HG03521 (cell line): Measurements from ENCODE around the gene PLA2G4D.

Source experiments
- ATAC-seq: cut with Tn5 transposase; IDR thresholded peaks from one replicate; pipeline ENCODE4 v1.9.1; 2021; ENCODE audit warnings: mild to moderate bottlenecking, moderate library complexity; ENCODE audit not compliant: unreplicated experiment

The PLA2G4D gene

GRCh38 chr15:42094512-42094963 is at the start of gene PLA2G4D:
Gene PLA2G4D, minus strand, starts transcription at chr15:42094562. Its CDS starts 103 bp downstream, at chr15:42094459.
- no peak for ATAC-seq

GRCh38 chr15:42143356-42143755 is 49.0 kb upstream of the PLA2G4D start:
- ATAC-seq, result no peak

DNA sequence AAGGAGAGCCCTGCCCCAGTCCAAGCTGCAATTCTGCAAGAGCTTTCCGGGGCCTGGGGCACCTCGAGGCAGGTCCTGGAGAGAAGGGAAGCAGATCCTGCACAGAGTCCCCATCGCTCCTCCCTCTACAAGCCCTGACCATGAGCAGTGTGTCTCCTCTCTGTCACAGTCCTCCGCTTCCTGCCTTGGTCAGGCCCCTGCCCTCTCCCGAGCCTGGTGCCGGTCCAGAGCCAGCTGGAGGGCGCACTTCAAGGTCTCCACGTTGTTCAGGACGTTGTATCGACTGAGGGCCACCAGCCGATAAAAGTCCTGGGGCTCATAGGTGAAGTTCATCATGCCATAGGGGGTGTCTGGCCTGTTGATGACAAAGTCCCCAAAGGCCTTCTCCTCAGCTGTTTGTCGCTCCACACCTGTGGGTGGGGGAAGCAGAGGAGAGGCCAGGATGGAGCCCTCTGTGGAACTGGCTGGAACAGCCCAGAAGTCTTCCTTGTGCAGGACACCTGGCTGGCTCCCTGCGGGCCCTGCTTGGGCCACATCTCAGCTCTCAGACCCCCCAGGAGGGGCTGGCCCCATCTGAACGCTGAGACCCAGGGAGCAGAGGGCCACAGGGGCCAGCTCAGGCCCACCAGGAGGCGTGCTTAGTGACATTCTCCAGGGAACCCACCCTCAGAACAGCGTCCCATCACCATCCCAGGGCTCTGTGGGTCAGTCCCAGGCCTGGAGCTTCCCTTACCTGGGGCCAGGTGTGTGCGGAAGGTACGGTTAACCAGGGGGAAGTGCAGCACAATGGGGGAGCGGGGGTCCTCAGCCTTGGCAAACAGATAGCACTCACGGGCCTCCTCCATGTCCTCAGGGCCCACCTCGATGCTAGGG is 47.7 kb upstream of the PLA2G4D start:
- ATAC-seq, result no peak

GRCh38 chr15:42141246-42141645 is 46.9 kb upstream of the PLA2G4D start:
- ATAC-seq, result no peak

GRCh38 chr15:42140383-42141070 is 46.2 kb upstream of the PLA2G4D start:
- no peak for ATAC-seq

- ATAC-seq, result no peak
Measured at GRCh38 chr15:42139596-42139995, 45.2 kb upstream of the PLA2G4D start.

DNA sequence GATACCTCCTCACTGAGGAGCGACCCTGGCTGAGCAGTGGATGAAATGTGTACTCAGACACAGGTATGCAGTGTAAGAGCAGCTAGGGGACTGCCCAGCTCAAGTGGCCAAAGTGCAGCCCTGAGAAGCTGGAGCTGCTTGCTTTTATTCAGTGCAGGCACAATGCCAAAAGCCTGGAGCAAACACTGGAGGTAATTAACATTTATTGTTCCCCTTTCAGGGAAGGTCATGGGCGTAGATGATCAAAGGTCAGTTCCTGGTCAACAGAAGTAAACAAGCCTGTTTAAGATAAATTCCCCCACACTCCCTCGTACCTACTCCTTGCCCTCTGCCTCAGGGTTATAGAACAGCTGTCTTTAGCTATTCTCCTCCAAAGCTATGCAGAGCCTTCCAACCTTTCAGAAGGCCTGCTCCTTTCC is 44.6 kb upstream of the PLA2G4D start:
- ATAC-seq, result no peak

DNA sequence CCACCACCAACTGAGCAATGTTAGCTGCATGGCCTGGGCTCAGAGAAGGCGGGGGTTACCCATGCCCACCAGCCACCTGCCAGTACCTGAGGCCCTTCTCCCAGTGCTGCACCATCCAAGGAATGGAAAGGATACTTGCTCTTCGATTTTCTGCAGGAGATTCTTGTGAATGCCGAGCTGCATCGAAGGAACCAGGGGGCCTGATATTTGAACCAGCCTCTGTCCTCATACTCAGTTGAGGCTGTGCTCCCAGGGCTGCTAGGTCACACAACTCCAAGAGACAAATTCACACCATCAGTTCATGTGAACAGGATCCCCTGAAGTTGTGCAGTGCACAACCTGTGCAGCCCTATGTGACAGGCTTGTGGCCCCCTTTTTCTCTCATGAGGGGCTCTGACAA is 44.0 kb upstream of the PLA2G4D start:
- ATAC-seq, result no peak

DNA sequence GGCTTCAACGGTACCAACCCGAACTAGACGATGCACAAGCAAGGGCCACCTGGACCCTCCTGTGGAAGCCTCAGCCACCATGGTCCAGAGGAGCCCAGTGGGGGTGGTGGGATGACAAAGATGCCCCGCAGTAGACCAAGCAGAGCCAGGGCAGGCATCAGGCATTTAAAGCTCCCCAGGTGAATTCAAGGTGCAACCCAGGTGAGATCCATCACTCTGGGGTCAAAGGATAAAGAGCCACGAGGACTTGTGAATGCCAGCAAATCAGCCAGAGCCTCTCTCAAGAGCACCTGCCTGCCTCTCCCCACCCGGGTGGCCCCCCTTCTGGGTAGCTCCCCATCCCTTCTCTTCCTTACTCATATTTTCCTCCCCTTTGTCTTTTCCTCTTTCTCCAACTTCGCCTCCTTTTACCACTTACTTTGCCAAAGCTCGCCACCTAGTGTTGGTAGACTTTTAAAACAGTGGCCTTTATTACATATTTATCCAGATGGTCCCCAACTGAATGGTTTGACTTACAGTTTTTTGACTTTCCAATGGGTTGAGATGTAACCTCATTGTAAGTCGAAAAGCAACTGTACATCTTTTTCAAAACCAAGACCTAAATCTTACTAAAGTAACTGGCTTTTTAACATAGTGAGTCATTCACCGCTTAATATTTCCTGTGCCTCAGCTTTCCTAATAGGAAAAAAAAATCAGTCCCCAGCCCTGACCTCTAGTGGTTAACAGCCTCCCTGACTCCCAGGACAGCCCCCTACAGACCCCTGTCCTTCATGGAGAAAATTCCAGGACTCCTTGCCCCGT is 43.3 kb upstream of the PLA2G4D start:
- no peak for ATAC-seq

- no peak for ATAC-seq
Measured at GRCh38 chr15:42136513-42136912, 42.2 kb upstream of the PLA2G4D start.

- ATAC-seq, result no peak
Measured at GRCh38 chr15:42135351-42135750, 41.0 kb upstream of the PLA2G4D start.

DNA sequence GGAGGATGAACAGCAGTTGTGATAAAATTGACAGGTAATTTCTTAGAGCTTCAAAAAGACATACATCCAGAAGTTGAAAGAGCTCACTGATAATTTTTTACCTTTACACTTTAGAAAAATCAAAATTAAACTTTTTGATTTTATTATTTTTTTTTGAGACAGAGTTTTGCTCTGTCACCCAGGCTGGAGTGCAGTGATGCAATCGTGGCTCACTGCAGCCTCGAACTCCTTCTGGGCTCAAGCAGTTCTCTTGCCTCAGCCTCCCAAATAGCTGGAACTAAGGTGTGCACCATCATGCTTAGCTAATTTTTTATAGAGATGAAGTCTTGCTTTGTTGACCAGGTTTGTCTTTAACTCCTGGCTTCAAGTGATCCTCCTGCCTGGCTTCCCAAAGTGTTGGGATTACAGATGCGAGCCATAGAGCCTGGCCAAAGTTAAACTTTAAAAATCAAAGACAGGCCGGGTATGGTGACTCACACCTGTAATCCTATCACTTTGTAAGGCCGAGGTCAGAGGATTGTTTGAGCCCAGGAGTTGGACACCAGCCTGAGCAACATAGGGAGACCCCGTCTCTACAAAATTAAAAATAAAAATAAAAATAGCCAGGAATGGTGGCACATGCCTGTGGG is 40.4 kb upstream of the PLA2G4D start:
- ATAC-seq, result no peak

DNA sequence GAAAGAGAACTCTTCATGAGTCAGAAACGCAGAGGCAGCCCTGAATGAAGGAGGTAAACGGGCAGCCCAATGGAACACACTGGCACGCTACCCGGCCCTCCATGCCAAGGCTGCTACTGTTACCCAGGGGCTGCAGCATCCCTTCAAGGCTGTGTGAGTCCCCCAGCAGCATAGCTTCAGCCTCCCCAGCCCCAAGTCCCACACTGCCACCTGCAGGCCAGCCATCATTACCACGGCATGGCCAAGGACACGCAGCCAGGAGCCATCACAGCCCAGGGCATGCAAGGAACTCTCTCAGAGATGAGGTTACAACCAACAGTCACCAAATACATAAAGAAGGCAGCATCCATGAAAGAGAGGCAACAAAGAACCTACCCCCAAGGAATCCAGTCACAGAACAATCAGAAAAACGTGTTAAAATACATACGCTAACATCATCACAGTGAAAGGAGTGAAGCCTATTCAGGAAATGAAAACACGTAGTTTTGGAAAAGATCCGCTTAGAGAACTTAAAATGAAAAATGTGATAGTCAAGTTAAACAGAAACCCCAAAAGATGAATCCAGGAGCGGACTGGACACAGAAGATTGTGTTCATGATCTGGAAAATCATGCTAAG is 39.6 kb upstream of the PLA2G4D start:
- ATAC-seq, result no peak

DNA sequence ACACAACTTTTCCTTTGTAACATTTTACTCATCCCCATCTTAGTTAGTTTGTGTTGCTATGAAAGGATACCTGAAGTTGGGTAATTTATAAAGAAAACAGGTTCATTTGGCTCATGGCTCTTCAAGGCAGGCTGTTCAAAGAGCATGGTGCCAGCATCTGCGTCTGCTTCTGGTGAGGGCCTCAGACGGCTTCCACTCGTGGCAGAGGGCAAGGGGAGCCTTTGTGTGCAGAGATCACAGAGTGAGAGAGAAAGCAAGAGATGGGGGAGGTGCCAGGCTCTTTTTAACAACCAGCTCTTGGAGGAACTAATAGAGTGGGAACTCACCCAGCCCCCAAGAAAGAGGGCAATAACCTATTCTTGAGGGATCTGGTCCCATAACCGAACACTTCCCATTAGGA is 39.0 kb upstream of the PLA2G4D start:
- no peak for ATAC-seq

DNA sequence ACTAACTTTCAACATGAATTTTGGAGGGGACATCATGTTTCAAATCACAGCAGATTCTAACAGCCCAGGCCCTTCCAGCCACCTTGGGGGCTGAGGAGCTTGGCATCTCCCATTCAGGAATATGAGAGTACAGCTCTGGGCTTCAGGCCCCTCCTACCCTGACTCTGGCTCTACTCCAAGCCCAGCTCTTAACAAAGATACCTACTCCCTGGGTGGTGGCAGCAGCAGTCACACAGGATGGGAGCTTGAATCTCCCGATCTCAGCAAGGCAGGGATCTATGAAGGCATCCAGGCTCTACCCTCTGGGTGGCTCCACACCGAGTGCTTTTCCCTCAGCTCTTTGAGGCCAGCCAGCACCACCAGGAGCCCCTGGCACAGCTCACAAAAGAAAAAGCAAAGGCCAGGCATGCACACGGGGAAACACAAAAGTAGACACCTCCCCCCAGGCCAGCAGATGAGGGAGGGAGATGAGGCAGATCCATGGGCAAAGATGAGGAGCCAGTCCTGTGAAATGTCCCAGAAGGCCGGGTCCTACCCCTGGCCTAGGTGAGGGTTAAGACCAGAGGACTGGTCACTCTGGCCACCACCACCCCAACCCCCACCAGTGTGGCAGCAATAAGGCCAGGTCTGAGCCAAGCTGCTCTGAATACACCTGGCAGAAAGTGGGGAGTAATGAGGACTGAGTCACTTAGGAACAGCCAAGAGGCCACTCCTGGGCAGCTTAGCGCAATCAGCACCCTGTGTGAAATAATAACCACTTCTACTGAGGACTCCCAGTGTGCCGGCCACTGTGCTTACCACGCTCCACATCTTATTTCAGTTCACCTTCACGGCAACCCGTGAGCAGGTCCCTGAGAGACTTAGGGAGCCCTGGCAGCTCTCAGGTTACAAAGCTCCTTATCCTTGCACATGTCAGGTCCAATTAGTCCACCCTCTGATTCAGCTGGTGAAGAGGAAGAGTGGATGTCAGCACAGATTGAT is 37.8 kb upstream of the PLA2G4D start:
- ATAC-seq, result no peak

DNA sequence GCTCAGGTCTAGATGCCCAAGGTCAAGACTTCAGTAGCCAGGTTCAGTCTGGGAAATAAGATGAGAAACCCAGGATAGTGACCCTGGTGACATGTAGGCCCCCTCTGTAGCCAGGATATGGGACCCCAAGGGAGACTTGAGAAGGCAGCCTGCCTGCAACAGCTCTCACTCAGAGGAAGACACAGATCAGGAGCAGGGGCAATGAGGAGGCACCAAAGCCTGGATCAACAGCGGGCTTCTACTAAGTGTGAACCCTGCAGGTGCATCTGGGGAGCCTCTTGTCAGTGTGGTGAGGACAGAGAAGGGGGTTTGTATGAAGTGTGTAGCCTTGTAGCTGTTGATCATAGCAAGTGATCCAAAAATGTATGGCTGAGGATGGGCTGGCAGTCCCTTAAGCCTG is 36.6 kb upstream of the PLA2G4D start:
- no peak for ATAC-seq

DNA sequence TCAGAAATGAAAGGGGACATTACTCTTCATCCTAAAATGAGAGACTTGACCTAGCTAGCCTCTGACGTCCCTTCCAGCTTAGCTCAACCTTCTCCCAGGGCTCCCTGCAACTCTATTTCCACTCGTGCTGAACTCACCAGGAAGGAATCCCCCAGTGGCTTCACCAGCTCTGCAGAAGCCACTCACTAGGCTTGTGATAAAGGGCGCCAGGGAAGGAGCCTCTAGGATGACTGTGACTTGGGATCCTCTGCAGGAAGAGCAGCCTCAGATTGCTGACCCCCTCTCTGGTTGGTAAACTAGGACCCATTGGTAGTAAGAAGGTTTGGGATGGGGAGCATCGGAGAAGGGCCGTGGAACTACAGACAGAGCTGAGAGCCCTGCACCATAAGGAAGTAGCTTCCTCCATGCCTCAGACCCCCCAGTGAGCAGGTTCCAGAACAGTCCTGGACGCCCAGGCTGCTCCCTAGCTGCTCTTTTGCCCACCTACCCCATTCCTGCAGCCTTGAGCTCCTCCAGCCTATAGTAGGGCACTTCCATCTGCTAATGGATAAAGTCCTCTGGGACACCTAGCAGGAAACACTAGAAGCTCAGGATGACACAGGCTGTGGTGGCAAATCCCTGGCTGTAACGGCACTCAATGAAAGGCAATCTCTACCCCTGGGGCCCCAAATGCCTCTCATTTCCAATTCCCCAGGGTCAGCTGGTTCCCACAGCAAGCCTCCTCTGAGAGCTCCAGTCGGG is 36.1 kb upstream of the PLA2G4D start:
- no peak for ATAC-seq

- no peak for ATAC-seq
Measured at GRCh38 chr15:42129364-42129763, 35.0 kb upstream of the PLA2G4D start.

GRCh38 chr15:42128476-42128875 is 34.1 kb upstream of the PLA2G4D start:
- no peak for ATAC-seq
